Central memory CD8-positive, alpha-beta T cell (primary cell): ENCODE results near the gene MMD.
"Not testable (repeated sequence)": the region's sequence is repeated elsewhere in the genome, so short reads cannot be mapped to it uniquely, and the experiment has no call there.

Source experiments
- ATAC-seq: fragments of 150-1000 bp; cut with Tn5 transposase; replicated peaks from 2 replicates; pipeline ENCODE4 v1.10.0; 2022; ENCODE audit warnings: mild to moderate bottlenecking, moderate FRiP score, moderate number of reproducible peaks; ENCODE audit not compliant: poor library complexity, severe bottlenecking; ENCODE audit errors: extremely low read depth
- DNase-seq, 2 donors: peaks; one replicate each; pipeline ENCODE4 v3.0.0; 2021; ENCODE audit warnings: low spot score in 2 of 2
- H3K27ac Mint-ChIP-seq: one replicate; pipeline ENCODE4 v1.8.0; 2022; ENCODE audit warnings: low read depth, mild to moderate bottlenecking, moderate library complexity, mixed read lengths
- H3K27me3 Mint-ChIP-seq: one replicate; pipeline ENCODE4 v1.8.0; 2022; ENCODE audit warnings: mixed read lengths
- H3K36me3 Mint-ChIP-seq: one replicate; pipeline ENCODE4 v1.8.0; 2022; ENCODE audit warnings: mild to moderate bottlenecking, moderate library complexity, mixed read lengths; ENCODE audit not compliant: insufficient read depth
- H3K4me1 Mint-ChIP-seq: one replicate; pipeline ENCODE4 v1.8.0; 2022; ENCODE audit warnings: mixed read lengths
- H3K4me3 Mint-ChIP-seq: one replicate; pipeline ENCODE4 v1.8.0; 2022; ENCODE audit warnings: mild to moderate bottlenecking, moderate library complexity, mixed read lengths
- H3K9me3 Mint-ChIP-seq: one replicate; pipeline ENCODE4 v1.8.0; 2022; ENCODE audit warnings: mixed read lengths

The MMD gene

GRCh38 chr17:55452139-55452790, 30.6 kb upstream of the MMD start:
- ATAC-seq (no peak), DNase-seq (no peak)
- Mint-ChIP-seq H3K27me3 (peaks cover 59% of the 10 kb centered on the region), H3K36me3 (peaks cover 3% of the 10 kb centered on the region), H3K4me3 (no peak overlapping the region), H3K4me1 (no peaks in the 10 kb centered on the region), H3K27ac (no peak overlapping the region), H3K9me3 (no peaks in the 10 kb centered on the region)

GRCh38 chr17:55451758-55452138, 30.1 kb upstream of the MMD start:
- DNase-seq (no peak), ATAC-seq (no peak)
- no peaks in the 10 kb centered on the region for H3K4me1 Mint-ChIP-seq
- H3K9me3 Mint-ChIP-seq: no peaks in the 10 kb centered on the region
- no peak overlapping the region for H3K4me3 Mint-ChIP-seq
- peaks cover 1% of the 10 kb centered on the region for H3K36me3 Mint-ChIP-seq
- H3K27me3 Mint-ChIP-seq: peaks cover 54% of the 10 kb centered on the region
- H3K27ac Mint-ChIP-seq: no peak overlapping the region

DNA sequence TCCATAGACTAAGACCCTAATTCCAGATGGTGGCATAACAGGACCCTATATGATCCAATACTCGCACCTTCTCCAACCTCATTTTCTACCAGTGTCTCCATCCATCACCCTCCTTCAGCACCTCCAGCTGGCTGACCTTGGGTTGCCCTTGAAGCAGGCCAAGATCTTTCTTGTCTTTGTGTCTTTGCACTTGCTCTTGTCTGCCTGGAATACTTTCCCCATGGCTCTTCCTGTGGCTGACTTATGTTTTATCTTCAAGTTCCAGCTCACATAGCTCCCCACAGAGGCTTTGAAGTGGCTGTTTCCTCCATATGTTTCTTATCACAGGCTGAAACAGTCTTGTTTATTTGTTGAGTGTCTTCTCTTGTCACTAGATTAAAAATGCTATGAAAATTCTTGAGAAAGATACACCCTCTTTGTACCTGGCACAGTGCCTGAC, 29.6 kb upstream of the MMD start:
- DNase-seq: no peak
- no peak overlapping the region for H3K27ac Mint-ChIP-seq
- no peak overlapping the region for H3K4me3 Mint-ChIP-seq
- H3K36me3 Mint-ChIP-seq: peaks cover 1% of the 10 kb centered on the region
- peaks cover 49% of the 10 kb centered on the region for H3K27me3 Mint-ChIP-seq
- H3K9me3 Mint-ChIP-seq: no peaks in the 10 kb centered on the region
- no peak for ATAC-seq
- no peaks in the 10 kb centered on the region for H3K4me1 Mint-ChIP-seq

DNA sequence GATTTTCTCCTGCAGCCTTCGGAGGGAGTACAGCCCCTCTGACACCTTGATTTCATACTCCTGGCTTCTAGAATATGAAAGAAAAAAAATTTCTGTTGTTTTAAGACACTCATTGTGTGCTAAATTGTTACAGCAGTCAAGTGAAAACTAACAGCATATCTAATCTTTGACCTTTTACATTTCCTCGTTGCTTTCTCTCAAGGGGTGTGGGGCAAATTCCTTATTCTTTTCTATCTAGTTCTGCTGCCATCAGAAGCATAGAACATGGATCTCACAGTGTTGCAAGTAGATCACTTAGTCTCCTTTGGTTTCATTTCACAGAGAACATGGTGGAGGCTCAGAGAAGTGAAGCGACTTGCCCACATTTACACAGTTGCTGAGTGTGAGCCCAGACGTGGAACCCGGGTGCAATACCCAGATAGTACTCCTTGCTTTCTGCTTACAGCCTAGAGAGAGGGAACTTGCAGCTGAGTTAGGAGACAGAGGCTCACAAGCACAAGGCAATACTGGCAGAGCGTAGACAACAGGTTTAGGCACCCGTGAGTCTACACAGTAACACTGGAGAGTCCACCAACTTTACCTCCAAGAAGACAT, 28.7 kb upstream of the MMD start:
- Mint-ChIP-seq H3K4me3 (no peak overlapping the region), H3K27ac (no peak overlapping the region), H3K4me1 (no peaks in the 10 kb centered on the region), H3K27me3 (peaks cover 40% of the 10 kb centered on the region), H3K36me3 (peaks cover 1% of the 10 kb centered on the region), H3K9me3 (no peaks in the 10 kb centered on the region)
- no peak for ATAC-seq
- no peak for DNase-seq

GRCh38 chr17:55448681-55449080, 27.0 kb upstream of the MMD start:
- Mint-ChIP-seq H3K27ac (no peak overlapping the region), H3K4me3 (no peak overlapping the region), H3K9me3 (no peaks in the 10 kb centered on the region), H3K27me3 (peaks cover 28% of the 10 kb centered on the region), H3K4me1 (no peaks in the 10 kb centered on the region), H3K36me3 (no peaks in the 10 kb centered on the region)
- no peak for ATAC-seq
- DNase-seq: no peak

- ATAC-seq: no peak
- no peak for DNase-seq
- no peak overlapping the region for H3K4me3 Mint-ChIP-seq
- no peaks in the 10 kb centered on the region for H3K9me3 Mint-ChIP-seq
- peaks cover 24% of the 10 kb centered on the region for H3K27me3 Mint-ChIP-seq
- H3K36me3 Mint-ChIP-seq: no peaks in the 10 kb centered on the region
- no peak overlapping the region for H3K27ac Mint-ChIP-seq
- H3K4me1 Mint-ChIP-seq: no peaks in the 10 kb centered on the region
Observed at GRCh38 chr17:55446581-55447205, 25.1 kb upstream of the MMD start.

DNA sequence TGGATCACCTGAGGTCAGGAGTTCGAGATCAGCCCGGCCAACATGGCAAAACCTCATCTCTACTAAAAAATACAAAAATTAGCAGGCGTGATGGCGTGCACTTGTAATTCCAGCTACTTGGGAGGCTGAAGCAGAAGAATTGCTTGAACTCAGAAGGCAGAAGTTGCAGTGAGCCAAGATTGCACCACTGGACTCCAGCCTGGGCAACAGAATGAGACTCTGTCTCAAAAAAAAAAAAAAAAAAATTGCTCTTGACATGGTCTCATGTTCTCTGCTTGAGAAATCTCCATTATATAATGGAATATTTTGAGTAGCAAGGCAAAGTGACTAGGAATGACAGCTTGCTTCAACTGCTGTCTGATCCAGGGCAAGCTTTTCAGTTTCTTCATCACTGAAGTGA, 24.4 kb upstream of the MMD start:
- not testable (repeated sequence) for H3K36me3 Mint-ChIP-seq, H3K4me1 Mint-ChIP-seq, H3K9me3 Mint-ChIP-seq, H3K27ac Mint-ChIP-seq, H3K4me3 Mint-ChIP-seq, DNase-seq, ATAC-seq
- peaks cover 17% of the 10 kb centered on the region for H3K27me3 Mint-ChIP-seq

DNA sequence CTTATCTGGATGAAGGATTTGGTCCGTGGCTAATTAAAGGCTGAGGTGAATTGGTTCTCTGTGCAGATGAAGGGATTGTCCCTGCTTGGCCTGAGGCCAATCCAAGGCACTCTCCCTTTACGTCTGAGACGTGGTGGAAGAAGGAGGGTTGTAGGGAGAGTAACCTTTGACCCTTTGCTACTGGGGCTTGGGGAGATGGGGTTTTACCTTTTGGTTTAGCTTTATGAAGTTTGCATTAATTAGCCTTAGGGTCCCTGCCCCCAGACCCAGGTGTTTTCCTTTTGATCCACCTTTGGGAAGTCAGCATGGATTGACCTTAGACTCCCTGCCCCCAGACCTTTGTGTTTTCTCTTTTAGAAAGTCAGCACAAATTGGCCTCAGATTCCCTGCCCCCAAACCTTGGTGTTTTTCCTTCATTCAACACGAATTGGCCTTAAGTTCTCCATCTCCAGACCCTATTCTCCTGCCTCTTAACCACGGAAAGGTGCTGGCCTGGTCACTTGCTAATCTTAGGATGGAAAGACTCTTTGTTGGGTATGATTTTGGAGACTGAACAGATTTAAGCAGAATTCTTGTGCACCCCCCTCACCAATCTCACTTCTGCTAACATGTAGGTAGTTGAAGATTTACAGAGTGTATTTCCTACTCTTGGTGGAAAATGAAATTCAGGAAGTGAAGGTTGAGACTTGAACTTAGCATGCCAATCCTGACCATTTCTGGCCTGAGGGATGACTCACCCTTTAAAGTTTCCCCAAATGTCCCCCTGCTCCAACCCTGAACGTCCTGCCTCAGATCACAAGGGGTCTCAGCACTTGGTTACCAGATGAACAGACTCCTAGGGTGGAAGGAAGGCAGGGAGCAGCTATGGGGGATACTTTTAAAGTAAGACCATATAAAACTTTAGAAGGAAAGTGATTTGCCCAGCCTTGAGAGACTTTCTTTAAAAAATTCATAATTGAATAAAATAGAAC, 23.1 kb upstream of the MMD start:
- Mint-ChIP-seq H3K27ac (no peak overlapping the region), H3K4me3 (no peak overlapping the region), H3K27me3 (peaks cover 4% of the 10 kb centered on the region), H3K4me1 (no peaks in the 10 kb centered on the region), H3K9me3 (no peaks in the 10 kb centered on the region), H3K36me3 (no peaks in the 10 kb centered on the region)
- DNase-seq: no peak
- no peak for ATAC-seq

GRCh38 chr17:55443904-55444303, 22.3 kb upstream of the MMD start:
- H3K9me3 Mint-ChIP-seq: no peaks in the 10 kb centered on the region
- H3K27me3 Mint-ChIP-seq: no peaks in the 10 kb centered on the region
- no peak overlapping the region for H3K27ac Mint-ChIP-seq
- ATAC-seq (no peak), DNase-seq (no peak)
- no peaks in the 10 kb centered on the region for H3K4me1 Mint-ChIP-seq
- H3K4me3 Mint-ChIP-seq: no peak overlapping the region
- H3K36me3 Mint-ChIP-seq: no peaks in the 10 kb centered on the region

- no peak overlapping the region for H3K4me3 Mint-ChIP-seq
- H3K9me3 Mint-ChIP-seq: no peaks in the 10 kb centered on the region
- ATAC-seq (no peak), DNase-seq (no peak)
- H3K4me1 Mint-ChIP-seq: no peaks in the 10 kb centered on the region
- no peaks in the 10 kb centered on the region for H3K36me3 Mint-ChIP-seq
- H3K27me3 Mint-ChIP-seq: peaks cover 5% of the 10 kb centered on the region
- no peak overlapping the region for H3K27ac Mint-ChIP-seq
Observed at GRCh38 chr17:55442953-55443683, 21.5 kb upstream of the MMD start.

- no peak for ATAC-seq
Observed at GRCh38 chr17:55442462-55442861, 20.8 kb upstream of the MMD start.

DNA sequence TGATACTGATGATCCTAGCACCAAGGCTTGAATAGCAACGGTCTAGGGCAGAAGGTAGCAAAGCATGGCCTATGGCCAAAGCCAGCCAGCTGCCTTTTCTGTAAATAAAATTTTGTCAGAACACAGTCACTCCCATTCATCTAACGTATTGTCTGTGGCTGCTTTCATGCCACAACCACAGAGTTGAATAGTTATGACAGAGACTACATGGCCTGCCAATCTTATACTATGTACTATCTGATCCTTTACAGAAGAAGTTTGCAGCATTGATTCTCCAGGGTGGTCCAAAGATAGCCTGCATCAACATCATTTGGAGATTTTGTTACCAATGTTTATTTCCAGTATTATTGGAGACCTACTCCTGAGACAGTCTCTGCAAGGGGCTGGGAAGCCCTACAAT, 19.9 kb upstream of the MMD start:
- no peak overlapping the region for H3K27ac Mint-ChIP-seq
- ATAC-seq (no peak), DNase-seq (no peak)
- H3K36me3 Mint-ChIP-seq: no peaks in the 10 kb centered on the region
- no peak overlapping the region for H3K4me3 Mint-ChIP-seq
- peaks cover 18% of the 10 kb centered on the region for H3K27me3 Mint-ChIP-seq
- H3K9me3 Mint-ChIP-seq: no peaks in the 10 kb centered on the region
- no peaks in the 10 kb centered on the region for H3K4me1 Mint-ChIP-seq

More at GRCh38 chr17:55442462-55442861, 20.8 kb upstream of the MMD start:
- H3K9me3 Mint-ChIP-seq: no peaks in the 10 kb centered on the region
- no peak overlapping the region for H3K27ac Mint-ChIP-seq
- no peaks in the 10 kb centered on the region for H3K36me3 Mint-ChIP-seq
- H3K4me3 Mint-ChIP-seq: no peak overlapping the region
- no peak for DNase-seq
- no peaks in the 10 kb centered on the region for H3K4me1 Mint-ChIP-seq
- peaks cover 11% of the 10 kb centered on the region for H3K27me3 Mint-ChIP-seq
